K562 (cell line): ENCODE measurements around the gene AGFG2. TPM values are rescaled to one million over a fixed set of nuclear protein-coding genes. Genes with fewer than 3 reads are reported as not detected.

Source experiments
- CBFB ChIP-seq: sonication (generic); formaldehyde crosslinking; IDR thresholded peaks from 2 replicates; pipeline ENCODE4 v1.4.0; 2020; ENCODE audit warnings: mild to moderate bottlenecking, missing genetic modification reagents
- CHD4 ChIP-seq: fragments of 200-600 bp; sonication (generic); IDR thresholded peaks from 3 replicates; pipeline ENCODE4 v1.6.1; 2012; ENCODE audit warnings: low read depth, mild to moderate bottlenecking, mixed read lengths, low read length, inconsistent platforms; ENCODE audit not compliant: insufficient read depth, insufficient replicate concordance, poor library complexity, severe bottlenecking
- FOSL1 ChIP-seq: fragments of 200-800 bp; sonication (Bioruptor generic); conservative IDR thresholded peaks from 2 replicates; pipeline ENCODE4 v1.6.1; 2016; ENCODE audit warnings: missing genetic modification characterization, missing compliant biosample characterization
- FOXP1 ChIP-seq: sonication (generic); formaldehyde crosslinking; IDR thresholded peaks from 2 replicates; pipeline ENCODE4 v1.8.0; 2022; ENCODE audit warnings: mild to moderate bottlenecking, missing genetic modification reagents
- HES1 ChIP-seq: fragments of 450-650 bp; IDR thresholded peaks from 2 replicates; pipeline ENCODE4 v1.6.1; 2016; ENCODE audit warnings: low read depth, mild to moderate bottlenecking, moderate library complexity
- HMGN3 ChIP-seq: IDR thresholded peaks from 2 replicates; pipeline ENCODE4 v1.6.1; 2011; ENCODE audit warnings: borderline replicate concordance, low read depth, mild to moderate bottlenecking, mixed read lengths, low read length; ENCODE audit not compliant: insufficient read length; ENCODE audit errors: extremely low read depth
- LCOR ChIP-seq: sonication (generic); formaldehyde crosslinking; IDR thresholded peaks from 2 replicates; pipeline ENCODE4 v1.8.0; 2022; ENCODE audit warnings: mild to moderate bottlenecking, missing genetic modification reagents
- MAFF ChIP-seq: IDR thresholded peaks from 2 replicates; pipeline ENCODE4 v1.6.1; 2012; ENCODE audit warnings: low read length, improper control_type of control experiment
- MAFK ChIP-seq: IDR thresholded peaks from 2 replicates; pipeline ENCODE4 v1.6.1; 2011; ENCODE audit warnings: low read length, improper control_type of control experiment
- NFIX ChIP-seq: fragments of 250-450 bp; sonication (Bioruptor Pico); IDR thresholded peaks from 2 replicates; pipeline ENCODE4 v1.4.0; 2020; ENCODE audit warnings: low read depth, mild to moderate bottlenecking, moderate library complexity
- PHF20 ChIP-seq: fragments of 450-650 bp; IDR thresholded peaks from 2 replicates; pipeline ENCODE4 v1.6.1; 2018; ENCODE audit not compliant: partially characterized antibody
- PHF8 ChIP-seq: fragments of 200-600 bp; sonication (generic); IDR thresholded peaks from 2 replicates; pipeline ENCODE4 v1.6.1; 2012; ENCODE audit warnings: mixed run types, mild to moderate bottlenecking, inconsistent platforms, low read length, moderate library complexity, borderline replicate concordance
- ZNF175 ChIP-seq: fragments of 200-800 bp; sonication (Bioruptor generic); IDR thresholded peaks from 2 replicates; pipeline ENCODE4 v1.6.1; 2016; ENCODE audit warnings: low read depth, mild to moderate bottlenecking, missing genetic modification characterization, missing compliant biosample characterization
- polyA plus RNA-seq, 8 experiments: library from polyadenylated mRNA; depleted of rRNA in 4 of 8; stranded (reverse) in 5 of 8; unstranded in 3 of 8; fragments of >200 nt; fragmentation: Nextera tagmentation in 2 of 8; fragmentation: Illumina TruSeq in 1 of 8; extraction: Ambion mirVana in 2 of 8; extraction: Trizol in 1 of 8; gene quantifications; 2 replicates each; pipeline versions ENCODE4 v1.2.1 to v1.2.3, GENCODE V29; 2011 to 2014; ENCODE audit warnings: inconsistent platforms in 1 of 8, missing spikeins in 1 of 8
- total RNA-seq, 7 experiments: library from RNA; depleted of rRNA in 6 of 7; stranded (reverse); fragments of >200 nt in 6 of 7; fragmentation: Illumina TruSeq in 2 of 7; extraction: Trizol in 2 of 7; gene quantifications; 2 replicates each; pipeline versions ENCODE4 v1.2.1 to v1.2.3, GENCODE V29; 2011 to 2021; ENCODE audit warnings: low replicate concordance in 1 of 7
- TF ChIP-seq, protein P1 (sequence below): fragments of 450-650 bp; IDR thresholded peaks from 2 replicates; pipeline ENCODE4 v1.7.1; 2018; ENCODE audit warnings: mild to moderate bottlenecking, low read depth; ENCODE audit not compliant: partially characterized antibody
- TF ChIP-seq, protein P2 (sequence below), 2 experiments: fragments of 450-650 bp; conservative IDR thresholded peaks; 2 replicates each; pipeline ENCODE4 v1.6.1; 2017; ENCODE audit warnings: mild to moderate bottlenecking in 2 of 2, moderate library complexity in 2 of 2
- TF ChIP-seq, protein P3 (sequence below): fragments of 250-450 bp; sonication (Bioruptor Pico); IDR thresholded peaks from 2 replicates; pipeline ENCODE4 v1.9.0; 2021; ENCODE audit warnings: mild to moderate bottlenecking, inconsistent platforms
- TF ChIP-seq, protein P4 (sequence below): conservative IDR thresholded peaks from 2 replicates; pipeline ENCODE4 v1.6.1; 2011; ENCODE audit warnings: low read depth, mild to moderate bottlenecking, low read length; ENCODE audit not compliant: control insufficient read depth

Gene AGFG2
- total and polyA plus RNA-seq, 9 of the 15 experiments (the other 6 are each of a cell fraction or from before 2014, with no cell fraction given): 0.31 to 23.1 (median 6.5) TPM

- TF ChIP-seq, protein P1, sequence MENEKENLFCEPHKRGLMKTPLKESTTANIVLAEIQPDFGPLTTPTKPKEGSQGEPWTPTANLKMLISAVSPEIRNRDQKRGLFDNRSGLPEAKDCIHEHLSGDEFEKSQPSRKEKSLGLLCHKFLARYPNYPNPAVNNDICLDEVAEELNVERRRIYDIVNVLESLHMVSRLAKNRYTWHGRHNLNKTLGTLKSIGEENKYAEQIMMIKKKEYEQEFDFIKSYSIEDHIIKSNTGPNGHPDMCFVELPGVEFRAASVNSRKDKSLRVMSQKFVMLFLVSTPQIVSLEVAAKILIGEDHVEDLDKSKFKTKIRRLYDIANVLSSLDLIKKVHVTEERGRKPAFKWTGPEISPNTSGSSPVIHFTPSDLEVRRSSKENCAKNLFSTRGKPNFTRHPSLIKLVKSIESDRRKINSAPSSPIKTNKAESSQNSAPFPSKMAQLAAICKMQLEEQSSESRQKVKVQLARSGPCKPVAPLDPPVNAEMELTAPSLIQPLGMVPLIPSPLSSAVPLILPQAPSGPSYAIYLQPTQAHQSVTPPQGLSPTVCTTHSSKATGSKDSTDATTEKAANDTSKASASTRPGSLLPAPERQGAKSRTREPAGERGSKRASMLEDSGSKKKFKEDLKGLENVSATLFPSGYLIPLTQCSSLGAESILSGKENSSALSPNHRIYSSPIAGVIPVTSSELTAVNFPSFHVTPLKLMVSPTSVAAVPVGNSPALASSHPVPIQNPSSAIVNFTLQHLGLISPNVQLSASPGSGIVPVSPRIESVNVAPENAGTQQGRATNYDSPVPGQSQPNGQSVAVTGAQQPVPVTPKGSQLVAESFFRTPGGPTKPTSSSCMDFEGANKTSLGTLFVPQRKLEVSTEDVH: peak; percentile 88
- TF ChIP-seq HMGN3 (peak; percentile 70), CHD4 (no peak), PHF8 (peak; percentile 82; the same call in 1 of the 2 replicates), CBFB (CRISPR knock-in tag) (peak; percentile 89; the same call in 1 of the 2 replicates), NFIX (CRISPR knock-in tag) (no peak), MAFK (0 out of 2 replicates have a peak, but pooled peaks have one; percentile 10), ZNF175 (peak; percentile 60; the same call in 1 of the 2 replicates), MAFF (no peak), LCOR (CRISPR knock-in tag) (no peak), FOXP1 (no peak), FOSL1 (tag) (peak; percentile 25; the same call in 1 of the 2 replicates), HES1 (0 out of 2 replicates have a peak, but pooled peaks have one; percentile 8), PHF20 (peak; percentile 58)
- TF ChIP-seq, protein P2, sequence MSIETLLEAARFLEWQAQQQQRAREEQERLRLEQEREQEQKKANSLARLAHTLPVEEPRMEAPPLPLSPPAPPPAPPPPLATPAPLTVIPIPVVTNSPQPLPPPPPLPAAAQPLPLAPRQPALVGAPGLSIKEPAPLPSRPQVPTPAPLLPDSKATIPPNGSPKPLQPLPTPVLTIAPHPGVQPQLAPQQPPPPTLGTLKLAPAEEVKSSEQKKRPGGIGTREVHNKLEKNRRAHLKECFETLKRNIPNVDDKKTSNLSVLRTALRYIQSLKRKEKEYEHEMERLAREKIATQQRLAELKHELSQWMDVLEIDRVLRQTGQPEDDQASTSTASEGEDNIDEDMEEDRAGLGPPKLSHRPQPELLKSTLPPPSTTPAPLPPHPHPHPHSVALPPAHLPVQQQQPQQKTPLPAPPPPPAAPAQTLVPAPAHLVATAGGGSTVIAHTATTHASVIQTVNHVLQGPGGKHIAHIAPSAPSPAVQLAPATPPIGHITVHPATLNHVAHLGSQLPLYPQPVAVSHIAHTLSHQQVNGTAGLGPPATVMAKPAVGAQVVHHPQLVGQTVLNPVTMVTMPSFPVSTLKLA (conservative IDR thresholded peaks at IDR 0.05): peak; percentile 82 to 92
- TF ChIP-seq, protein P3, sequence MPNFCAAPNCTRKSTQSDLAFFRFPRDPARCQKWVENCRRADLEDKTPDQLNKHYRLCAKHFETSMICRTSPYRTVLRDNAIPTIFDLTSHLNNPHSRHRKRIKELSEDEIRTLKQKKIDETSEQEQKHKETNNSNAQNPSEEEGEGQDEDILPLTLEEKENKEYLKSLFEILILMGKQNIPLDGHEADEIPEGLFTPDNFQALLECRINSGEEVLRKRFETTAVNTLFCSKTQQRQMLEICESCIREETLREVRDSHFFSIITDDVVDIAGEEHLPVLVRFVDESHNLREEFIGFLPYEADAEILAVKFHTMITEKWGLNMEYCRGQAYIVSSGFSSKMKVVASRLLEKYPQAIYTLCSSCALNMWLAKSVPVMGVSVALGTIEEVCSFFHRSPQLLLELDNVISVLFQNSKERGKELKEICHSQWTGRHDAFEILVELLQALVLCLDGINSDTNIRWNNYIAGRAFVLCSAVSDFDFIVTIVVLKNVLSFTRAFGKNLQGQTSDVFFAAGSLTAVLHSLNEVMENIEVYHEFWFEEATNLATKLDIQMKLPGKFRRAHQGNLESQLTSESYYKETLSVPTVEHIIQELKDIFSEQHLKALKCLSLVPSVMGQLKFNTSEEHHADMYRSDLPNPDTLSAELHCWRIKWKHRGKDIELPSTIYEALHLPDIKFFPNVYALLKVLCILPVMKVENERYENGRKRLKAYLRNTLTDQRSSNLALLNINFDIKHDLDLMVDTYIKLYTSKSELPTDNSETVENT (CRISPR knock-in tag): no peak; the same call in 1 of the 2 replicates
- TF ChIP-seq, protein P4, sequence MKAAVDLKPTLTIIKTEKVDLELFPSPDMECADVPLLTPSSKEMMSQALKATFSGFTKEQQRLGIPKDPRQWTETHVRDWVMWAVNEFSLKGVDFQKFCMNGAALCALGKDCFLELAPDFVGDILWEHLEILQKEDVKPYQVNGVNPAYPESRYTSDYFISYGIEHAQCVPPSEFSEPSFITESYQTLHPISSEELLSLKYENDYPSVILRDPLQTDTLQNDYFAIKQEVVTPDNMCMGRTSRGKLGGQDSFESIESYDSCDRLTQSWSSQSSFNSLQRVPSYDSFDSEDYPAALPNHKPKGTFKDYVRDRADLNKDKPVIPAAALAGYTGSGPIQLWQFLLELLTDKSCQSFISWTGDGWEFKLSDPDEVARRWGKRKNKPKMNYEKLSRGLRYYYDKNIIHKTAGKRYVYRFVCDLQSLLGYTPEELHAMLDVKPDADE: peak; percentile 18; the same call in 1 of the 2 replicates
Observed at GRCh38 chr7:100611983-100612729, 73.2 kb downstream of the AGFG2 start, which contains the start of gene MOSPD3 (continued).
